Cortex of kidney (tissue), 1 donor: ENCODE data around the gene HOXB3.

ENCODE experiments used
- DNase-seq: peaks from one replicate; lab custom pipeline; 2025; lab: John Stamatoyannopoulos, UW

The HOXB3 gene

DNA sequence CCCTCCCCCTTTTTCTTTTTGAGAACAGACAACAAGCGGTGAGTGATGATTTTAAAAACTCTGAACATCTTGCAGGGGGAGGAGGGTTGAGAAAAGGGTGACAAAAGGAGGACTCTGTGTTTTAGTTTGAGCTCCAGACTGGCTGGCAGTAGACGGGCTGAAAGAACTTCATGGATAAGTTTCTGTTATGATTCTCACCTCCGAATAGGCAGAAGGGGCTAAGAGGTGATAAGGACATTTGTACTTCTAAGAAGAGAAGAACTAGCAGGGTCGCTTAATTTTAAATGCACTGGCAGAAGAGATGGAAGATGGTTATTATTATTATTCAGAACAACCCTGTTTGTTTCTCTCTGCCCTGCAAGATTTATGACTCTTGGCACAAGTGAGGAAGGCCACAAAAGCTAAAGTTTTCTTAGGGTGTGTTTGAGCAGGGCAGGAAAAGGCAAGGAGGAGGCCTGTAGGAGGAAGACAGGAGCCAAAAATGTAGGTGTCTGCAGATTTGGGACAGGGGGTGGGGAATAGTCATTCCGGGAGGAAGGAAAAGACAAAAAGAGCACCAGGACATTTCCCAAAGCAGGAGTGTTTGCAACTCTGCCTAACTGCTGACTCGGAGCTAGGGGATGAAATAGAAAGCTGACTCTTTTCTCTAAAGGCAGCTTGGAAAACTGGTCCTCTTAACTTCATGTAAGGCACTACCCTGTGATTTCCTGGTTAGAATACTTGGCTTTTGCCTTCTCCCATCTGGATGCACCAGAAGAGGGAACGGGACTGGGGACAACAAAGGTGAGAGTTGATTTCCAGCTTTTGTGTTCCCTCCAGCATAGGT is 33.3 kb downstream of the HOXB3 start:
- no peak for DNase-seq

DNA sequence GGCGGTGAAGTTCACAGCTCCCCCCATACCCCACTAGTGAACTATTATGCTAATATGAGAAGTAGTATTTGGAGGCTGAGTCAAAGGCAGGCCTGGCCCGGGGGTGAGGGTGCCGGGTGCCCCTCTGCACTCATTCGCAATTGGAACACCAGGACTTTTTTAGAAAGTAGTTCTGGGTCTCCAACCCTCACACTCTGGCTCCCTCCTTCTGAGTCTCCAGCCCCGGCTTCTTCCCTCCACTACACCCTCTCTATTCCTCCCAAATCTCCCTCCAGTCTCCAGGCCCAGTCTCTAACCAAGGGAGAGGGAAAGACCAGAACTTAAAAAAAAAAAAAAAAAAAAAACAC is 33.8 kb downstream of the HOXB3 start:
- no peak for DNase-seq

- no peak for DNase-seq
Observed at GRCh38 chr17:48555258-48556228, 34.5 kb downstream of the HOXB3 start.

GRCh38 chr17:48554412-48555257 is 35.4 kb downstream of the HOXB3 start:
- DNase-seq = no peak

DNA sequence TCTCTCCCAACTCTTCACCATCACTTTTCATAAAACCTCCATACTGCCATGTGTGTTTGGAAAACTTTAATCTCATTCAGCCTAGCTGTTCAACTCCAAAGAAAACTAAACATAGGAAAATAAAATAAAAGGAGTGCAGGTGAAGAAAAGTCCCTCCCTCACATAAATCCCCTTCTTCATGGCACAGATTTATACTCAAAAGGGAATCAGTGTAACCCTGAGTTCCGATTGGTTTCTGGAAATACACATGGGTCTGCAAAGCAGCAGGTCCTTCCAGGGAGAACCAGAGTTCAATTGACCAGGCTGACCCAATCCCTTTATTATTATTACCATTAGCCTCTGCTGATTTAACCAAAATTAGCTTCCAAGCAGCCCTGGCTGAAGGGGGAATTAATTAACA is 36.2 kb downstream of the HOXB3 start:
- DNase-seq = no peak

GRCh38 chr17:48553190-48553547 is 36.9 kb downstream of the HOXB3 start:
- no peak for DNase-seq

DNA sequence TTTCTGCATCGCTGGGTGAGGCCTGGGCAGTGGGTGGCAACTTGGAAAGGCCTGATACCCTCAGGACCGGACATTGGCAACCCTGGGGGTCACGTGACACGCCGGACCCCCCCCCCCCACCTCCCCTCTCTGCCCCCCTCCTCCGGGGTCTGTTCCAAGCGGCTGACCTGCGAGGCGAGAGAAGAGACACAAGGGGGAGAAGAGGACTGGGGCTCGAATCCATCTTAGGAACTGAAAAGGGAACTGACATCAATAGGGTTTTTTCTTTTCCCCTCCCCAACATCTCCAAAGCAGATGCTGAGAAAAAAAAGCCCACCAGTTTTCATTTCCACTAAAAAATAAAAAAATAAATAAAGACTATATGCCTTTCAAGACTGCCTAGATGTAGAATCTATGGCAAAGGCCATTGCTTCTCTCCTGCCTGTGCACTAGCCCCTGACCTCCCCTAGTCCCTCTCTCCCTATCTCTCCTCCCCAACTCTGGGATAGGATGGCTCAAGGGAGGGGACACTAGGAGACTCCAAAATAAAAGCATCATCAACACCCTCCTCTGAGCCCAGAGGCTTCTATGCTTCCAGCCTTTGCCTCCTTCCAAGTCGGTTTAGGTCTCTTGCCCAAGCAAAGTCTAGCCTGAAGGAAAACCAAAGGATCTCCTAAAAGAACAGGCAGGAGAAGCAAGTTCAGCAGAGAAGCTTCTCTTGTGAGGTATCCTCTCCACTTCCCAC is 37.4 kb downstream of the HOXB3 start:
- DNase-seq = no peak

DNA sequence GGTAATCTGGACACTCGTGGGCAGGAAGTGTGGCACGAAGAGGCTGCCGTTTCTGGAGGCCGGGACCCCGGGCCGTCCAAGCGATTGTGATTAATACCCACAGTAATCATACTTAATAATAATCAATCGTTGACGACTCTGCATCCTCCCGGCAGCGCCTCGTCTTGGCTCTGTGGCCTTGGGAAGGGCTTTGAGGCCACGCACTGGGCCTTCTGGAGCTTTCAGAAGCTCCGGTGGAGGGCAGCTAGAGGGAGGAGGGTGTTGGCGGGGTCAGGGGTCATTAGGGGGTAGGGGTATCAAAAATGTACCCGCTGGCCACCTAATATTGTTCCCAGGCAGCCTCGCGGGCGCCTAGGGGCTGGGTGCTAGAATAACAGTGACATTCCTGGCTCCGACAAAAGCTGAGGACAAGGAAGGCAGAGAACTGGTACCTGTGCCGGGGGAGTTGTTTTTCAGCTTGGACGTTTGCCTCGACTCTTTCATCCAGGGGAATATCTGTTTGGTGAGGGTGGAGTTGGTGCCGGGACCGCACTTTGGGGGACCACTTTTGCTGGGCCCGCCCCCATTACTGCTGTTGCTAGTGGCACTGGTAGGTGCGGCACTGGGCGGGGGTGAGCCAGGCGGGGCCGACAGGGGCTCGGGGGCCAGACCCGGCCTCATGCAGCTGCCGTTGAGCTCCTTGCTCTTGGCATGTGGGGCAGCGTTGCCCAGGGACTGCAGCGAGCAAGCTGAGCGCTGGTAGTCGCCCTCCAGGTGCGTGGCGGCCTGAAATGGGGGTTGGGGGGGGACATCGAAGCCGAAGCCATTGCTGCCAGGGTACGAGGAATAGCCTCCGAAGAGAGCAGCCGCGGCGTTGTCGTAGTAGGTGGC is 38.2 kb downstream of the HOXB3 start:
- no peak for DNase-seq

- no peak for DNase-seq
Observed at GRCh38 chr17:48551214-48551555, 38.9 kb downstream of the HOXB3 start.

DNA sequence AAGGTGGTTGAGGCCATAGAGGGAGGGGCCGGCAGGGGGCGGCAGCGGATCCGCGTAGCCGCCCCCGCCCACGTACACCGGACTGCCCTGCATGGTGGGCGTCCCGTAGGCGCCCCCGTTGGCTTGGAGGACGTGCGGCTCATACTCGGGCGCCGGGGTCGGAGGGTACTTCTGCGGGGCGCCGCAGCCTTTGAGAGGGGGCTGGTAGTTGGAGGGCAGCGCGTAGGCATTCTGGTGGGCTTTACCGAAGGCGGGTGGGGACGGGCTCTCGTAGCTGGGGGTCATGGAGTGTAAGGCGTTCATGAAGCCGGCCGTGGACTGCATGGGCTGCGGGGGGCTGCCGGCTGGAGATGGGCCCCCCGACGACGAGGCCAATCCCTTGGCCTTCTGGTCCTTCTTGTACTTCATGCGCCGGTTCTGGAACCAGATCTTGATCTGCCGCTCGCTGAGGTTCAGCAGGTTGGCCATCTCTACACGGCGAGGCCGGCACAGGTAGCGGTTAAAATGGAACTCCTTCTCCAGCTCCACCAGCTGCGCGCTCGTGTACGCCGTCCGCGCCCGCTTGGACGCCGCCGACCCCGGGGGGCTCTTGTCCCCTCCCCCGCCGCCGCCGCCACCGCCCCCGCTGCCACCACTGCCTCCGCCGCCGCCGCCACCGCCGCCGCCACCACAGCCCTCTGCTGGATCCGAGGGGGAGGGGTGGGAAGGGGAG is 39.4 kb downstream of the HOXB3 start:
- no peak for DNase-seq

GRCh38 chr17:48549914-48550501 is 40.0 kb downstream of the HOXB3 start:
- no peak for DNase-seq

- DNase-seq = no peak
Observed at GRCh38 chr17:48549281-48549630, 40.8 kb downstream of the HOXB3 start.

- no peak for DNase-seq
Observed at GRCh38 chr17:48548523-48549280, 41.3 kb downstream of the HOXB3 start.

- no peak for DNase-seq
Observed at GRCh38 chr17:48547808-48548522, 42.1 kb downstream of the HOXB3 start.

DNA sequence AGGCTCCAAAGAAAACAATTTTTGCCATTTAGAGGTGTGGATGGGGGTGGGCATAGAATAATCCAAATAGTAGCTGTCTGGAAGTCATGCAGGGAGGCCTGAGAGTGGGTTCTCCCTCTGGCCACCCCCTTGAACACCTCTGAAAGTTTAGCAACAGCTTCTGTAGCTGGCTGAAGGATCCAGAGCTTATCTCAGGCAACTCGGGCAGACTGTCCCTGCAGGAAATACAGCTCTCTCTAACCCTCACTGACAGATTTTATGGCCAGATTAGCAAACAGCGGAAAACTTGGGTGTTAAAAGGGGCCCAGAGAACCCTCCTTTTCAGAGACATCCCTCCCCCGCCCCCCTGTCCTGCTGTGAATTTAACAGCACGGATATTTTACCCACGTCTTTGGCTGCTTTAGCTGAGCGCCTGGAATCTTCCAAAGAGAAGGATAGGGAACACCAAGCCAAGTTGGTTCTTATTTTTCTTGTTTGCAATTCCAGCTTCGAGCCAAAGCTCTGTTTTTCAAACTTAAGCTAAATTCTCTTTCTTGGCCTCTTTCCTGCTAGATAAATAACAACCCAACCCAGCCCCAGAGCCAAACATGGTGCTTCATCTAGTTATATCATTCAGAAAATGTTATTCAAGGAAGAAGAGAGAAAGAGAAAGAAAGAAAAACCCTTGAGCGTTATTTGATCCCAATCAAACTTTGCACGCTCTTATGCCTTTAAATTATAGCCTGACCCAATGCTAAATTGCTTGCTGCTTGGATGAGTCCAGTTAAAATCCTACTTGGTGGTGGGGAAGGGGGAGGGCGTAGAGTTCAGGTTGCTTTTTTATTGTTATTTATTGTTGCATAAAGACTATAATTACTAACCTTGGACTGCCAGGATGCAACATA is 42.9 kb downstream of the HOXB3 start:
- no peak for DNase-seq

- DNase-seq = no peak
Observed at GRCh38 chr17:48546137-48546923, 43.7 kb downstream of the HOXB3 start.
